Stimulated activated CD8-positive, alpha-beta memory T cell treated with anti-CD3 and anti-CD28 coated beads, Interleukin-15, amount 100 ng/mL, for 1 hour (primary cell): Measurements from ENCODE around the gene PAX8.

ENCODE experiments used
- DNase-seq: peaks from one replicate; pipeline ENCODE4 v3.0.0-alpha.2; 2020; ENCODE audit warnings: low read depth

Gene PAX8

GRCh38 chr2:113236367-113237159 lies 42.2 kb downstream of the PAX8 start:
- DNase-seq: no peak

- peak; percentile 20 for DNase-seq
Observed at GRCh38 chr2:113235347-113236226, 43.1 kb downstream of the PAX8 start.

- no peak for DNase-seq
Observed at GRCh38 chr2:113234721-113235346, 43.9 kb downstream of the PAX8 start.

GRCh38 chr2:113233593-113234550 lies 44.8 kb downstream of the PAX8 start:
- DNase-seq: no peak

GRCh38 chr2:113232740-113233139 lies 46.0 kb downstream of the PAX8 start:
- no peak for DNase-seq

GRCh38 chr2:113232123-113232522 lies 46.6 kb downstream of the PAX8 start:
- DNase-seq: no peak

GRCh38 chr2:113231064-113231463 lies 47.7 kb downstream of the PAX8 start:
- DNase-seq: no peak

- DNase-seq: no peak
Observed at GRCh38 chr2:113230531-113230930, 48.2 kb downstream of the PAX8 start.

GRCh38 chr2:113229795-113230194 lies 48.9 kb downstream of the PAX8 start:
- DNase-seq: no peak

GRCh38 chr2:113228991-113229716 lies 49.6 kb downstream of the PAX8 start:
- DNase-seq: no peak

- no peak for DNase-seq
Observed at GRCh38 chr2:113228351-113228750, 50.4 kb downstream of the PAX8 start.

- no peak for DNase-seq
Observed at GRCh38 chr2:113227698-113228097, 51.0 kb downstream of the PAX8 start.

GRCh38 chr2:113227290-113227689 lies 51.4 kb downstream of the PAX8 start:
- DNase-seq: no peak

GRCh38 chr2:113226462-113226861 lies 52.3 kb downstream of the PAX8 start:
- no peak for DNase-seq

GRCh38 chr2:113225263-113226259 lies 53.2 kb downstream of the PAX8 start:
- no peak for DNase-seq

- no peak for DNase-seq
Observed at GRCh38 chr2:113224647-113225236, 54.0 kb downstream of the PAX8 start.

GRCh38 chr2:113223813-113224212 lies 54.9 kb downstream of the PAX8 start:
- DNase-seq: no peak

- no peak for DNase-seq
Observed at GRCh38 chr2:113221846-113222245, 56.9 kb downstream of the PAX8 start.
